Choroid plexus epithelial cell (primary cell): ENCODE results near the gene IL19.

Source experiments
- DNase-seq: peaks from one replicate; pipeline ENCODE4 v3.0.0-alpha.2; 2010; ENCODE audit warnings: low read depth
- H3K4me3 ChIP-seq: 2 replicates; pipeline ENCODE4 v1.5.1; 2011; ENCODE audit warnings: low read depth, mild to moderate bottlenecking, control low read depth, low read length, moderate library complexity
- TF ChIP-seq, protein P1 (sequence below): conservative IDR thresholded peaks from 2 replicates; pipeline ENCODE4 v1.5.1; 2011; ENCODE audit warnings: low read depth, mild to moderate bottlenecking, control low read depth, inconsistent platforms, low read length, moderate library complexity

IL19 gene

GRCh38 chr1:206742719-206743383 is 27.7 kb upstream of the IL19 start:
- TF ChIP-seq, protein P1, sequence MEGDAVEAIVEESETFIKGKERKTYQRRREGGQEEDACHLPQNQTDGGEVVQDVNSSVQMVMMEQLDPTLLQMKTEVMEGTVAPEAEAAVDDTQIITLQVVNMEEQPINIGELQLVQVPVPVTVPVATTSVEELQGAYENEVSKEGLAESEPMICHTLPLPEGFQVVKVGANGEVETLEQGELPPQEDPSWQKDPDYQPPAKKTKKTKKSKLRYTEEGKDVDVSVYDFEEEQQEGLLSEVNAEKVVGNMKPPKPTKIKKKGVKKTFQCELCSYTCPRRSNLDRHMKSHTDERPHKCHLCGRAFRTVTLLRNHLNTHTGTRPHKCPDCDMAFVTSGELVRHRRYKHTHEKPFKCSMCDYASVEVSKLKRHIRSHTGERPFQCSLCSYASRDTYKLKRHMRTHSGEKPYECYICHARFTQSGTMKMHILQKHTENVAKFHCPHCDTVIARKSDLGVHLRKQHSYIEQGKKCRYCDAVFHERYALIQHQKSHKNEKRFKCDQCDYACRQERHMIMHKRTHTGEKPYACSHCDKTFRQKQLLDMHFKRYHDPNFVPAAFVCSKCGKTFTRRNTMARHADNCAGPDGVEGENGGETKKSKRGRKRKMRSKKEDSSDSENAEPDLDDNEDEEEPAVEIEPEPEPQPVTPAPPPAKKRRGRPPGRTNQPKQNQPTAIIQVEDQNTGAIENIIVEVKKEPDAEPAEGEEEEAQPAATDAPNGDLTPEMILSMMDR: no peak
- no peak for DNase-seq
- H3K4me3 ChIP-seq: no peak overlapping the region

- TF ChIP-seq, protein P1: no peak
- DNase-seq: no peak
- no peak overlapping the region for H3K4me3 ChIP-seq
Measured at GRCh38 chr1:206744683-206745082, 25.9 kb upstream of the IL19 start.

GRCh38 chr1:206745301-206745700 is 25.3 kb upstream of the IL19 start:
- TF ChIP-seq, protein P1: no peak
- no peak overlapping the region for H3K4me3 ChIP-seq
- no peak for DNase-seq

- TF ChIP-seq, protein P1: no peak
- H3K4me3 ChIP-seq: no peak overlapping the region
- no peak for DNase-seq
Measured at GRCh38 chr1:206748348-206749030, 22.1 kb upstream of the IL19 start.

- TF ChIP-seq, protein P1: no peak
- no peak overlapping the region for H3K4me3 ChIP-seq
- no peak for DNase-seq
Measured at GRCh38 chr1:206751891-206752290, 18.7 kb upstream of the IL19 start.

DNA sequence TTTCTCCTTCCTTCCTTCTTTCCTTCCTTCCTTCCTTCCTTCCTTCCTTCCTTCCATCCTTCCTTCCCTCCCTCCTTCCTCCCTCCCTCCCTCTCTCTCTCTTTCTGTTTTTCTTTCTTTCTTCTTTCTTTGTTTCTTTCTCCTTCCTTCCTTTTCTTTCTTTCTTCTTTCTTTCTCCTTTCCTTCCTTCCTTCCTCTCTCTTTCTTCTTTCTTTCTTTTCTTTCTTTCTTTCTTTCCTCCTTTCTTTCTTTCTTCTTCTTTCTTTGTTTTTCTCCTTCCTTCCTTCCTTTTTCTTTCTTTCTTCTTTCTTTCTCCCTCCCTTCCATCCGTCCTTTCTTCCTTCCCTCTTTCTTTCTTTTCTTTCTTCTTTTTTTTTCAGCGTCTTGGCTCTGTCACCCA is 18.1 kb upstream of the IL19 start:
- DNase-seq: no peak
- no peak overlapping the region for H3K4me3 ChIP-seq
- TF ChIP-seq, protein P1: no peak

- TF ChIP-seq, protein P1: no peak
- no peak overlapping the region for H3K4me3 ChIP-seq
- no peak for DNase-seq
Measured at GRCh38 chr1:206753141-206753540, 17.4 kb upstream of the IL19 start.
